Measurements from ENCODE around the gene ADAMTSL3. TPM values are rescaled to one million over a fixed set of nuclear protein-coding genes. Genes with fewer than 3 reads are reported as not detected.

ADAMTSL3 gene
- total and polyA plus RNA-seq, 4 donors: 0.85 to 58.2 (median 7.9) TPM

DNA sequence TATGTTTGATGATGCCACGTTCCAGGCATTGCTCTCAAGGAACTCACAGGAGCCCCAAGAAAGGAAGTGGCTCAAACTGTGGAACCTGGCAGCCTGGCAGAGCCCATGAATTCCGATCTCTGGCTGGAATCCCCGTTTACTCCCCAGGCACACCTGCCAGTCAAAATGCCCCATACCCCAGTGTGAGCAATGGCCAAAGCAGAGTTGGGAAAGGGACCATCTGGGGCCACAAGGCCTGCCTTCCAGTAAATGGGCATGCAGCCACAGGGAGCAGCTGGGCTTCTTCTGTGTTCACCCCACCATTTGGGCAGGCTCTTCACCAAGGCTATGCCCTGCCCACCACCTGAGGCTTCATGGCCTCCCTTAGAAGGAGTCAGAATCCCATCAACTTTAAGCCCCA is 324.7 kb downstream of the ADAMTSL3 start:
- ATAC-seq (ENCODE audit: insufficient read depth, low FRiP score) (no peak), DNase-seq (no peak)
- H3K36me3 ChIP-seq (ENCODE audit: control insufficient read depth in 4 of 4, insufficient read depth in 4 of 4, low read length in 4 of 4): no peaks in the 10 kb centered on the region
- H3K9me3 ChIP-seq (ENCODE audit: control insufficient read depth in 4 of 4, insufficient read depth in 3 of 4, low read length in 3 of 4): peaks cover 0 to 7% (median 0%) of the 10 kb centered on the region in 4 donors
- no peak overlapping the region for H3K27ac ChIP-seq (ENCODE audit: low read depth in 1 of 2, low read length in 1 of 2)
- H3K4me3 ChIP-seq: no peak overlapping the region
- 79 to 86% methylated on average over 3 of the region's 3 CpGs for WGBS, 2 donors
- no peaks in the 10 kb centered on the region for H3K27me3 ChIP-seq (ENCODE audit: control insufficient read depth in 3 of 3, insufficient read depth in 3 of 3, low read length in 2 of 3)
- TF ChIP-seq, protein P1, sequence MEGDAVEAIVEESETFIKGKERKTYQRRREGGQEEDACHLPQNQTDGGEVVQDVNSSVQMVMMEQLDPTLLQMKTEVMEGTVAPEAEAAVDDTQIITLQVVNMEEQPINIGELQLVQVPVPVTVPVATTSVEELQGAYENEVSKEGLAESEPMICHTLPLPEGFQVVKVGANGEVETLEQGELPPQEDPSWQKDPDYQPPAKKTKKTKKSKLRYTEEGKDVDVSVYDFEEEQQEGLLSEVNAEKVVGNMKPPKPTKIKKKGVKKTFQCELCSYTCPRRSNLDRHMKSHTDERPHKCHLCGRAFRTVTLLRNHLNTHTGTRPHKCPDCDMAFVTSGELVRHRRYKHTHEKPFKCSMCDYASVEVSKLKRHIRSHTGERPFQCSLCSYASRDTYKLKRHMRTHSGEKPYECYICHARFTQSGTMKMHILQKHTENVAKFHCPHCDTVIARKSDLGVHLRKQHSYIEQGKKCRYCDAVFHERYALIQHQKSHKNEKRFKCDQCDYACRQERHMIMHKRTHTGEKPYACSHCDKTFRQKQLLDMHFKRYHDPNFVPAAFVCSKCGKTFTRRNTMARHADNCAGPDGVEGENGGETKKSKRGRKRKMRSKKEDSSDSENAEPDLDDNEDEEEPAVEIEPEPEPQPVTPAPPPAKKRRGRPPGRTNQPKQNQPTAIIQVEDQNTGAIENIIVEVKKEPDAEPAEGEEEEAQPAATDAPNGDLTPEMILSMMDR (IDR thresholded peaks at IDR 0.05; ENCODE audit: control extremely low read depth, extremely low read depth): no peak
- no peak overlapping the region for H3K9ac ChIP-seq (ENCODE audit: insufficient read depth in 1 of 2, low read length in 2 of 2)
- peaks cover 0 to 14% (median 3%) of the 10 kb centered on the region in 5 donors for H3K4me1 ChIP-seq (ENCODE audit: control insufficient read depth in 5 of 5, insufficient read depth in 5 of 5, low read length in 5 of 5)

- Histone ChIP-seq H3K9ac (ENCODE audit: insufficient read depth in 1 of 2, low read length in 2 of 2) (no peak overlapping the region), H3K4me1 (ENCODE audit: control insufficient read depth in 5 of 5, insufficient read depth in 5 of 5, low read length in 5 of 5) (peaks cover 0 to 31% (median 3%) of the 10 kb centered on the region in 5 donors), H3K27ac (ENCODE audit: low read depth in 1 of 2, low read length in 1 of 2) (no peak overlapping the region), H3K36me3 (ENCODE audit: control insufficient read depth in 4 of 4, insufficient read depth in 4 of 4, low read length in 4 of 4) (no peaks in the 10 kb centered on the region), H3K4me3 (no peak overlapping the region), H3K9me3 (ENCODE audit: control insufficient read depth in 4 of 4, insufficient read depth in 3 of 4, low read length in 3 of 4) (peaks cover 0 to 7% (median 0%) of the 10 kb centered on the region in 4 donors), H3K27me3 (ENCODE audit: control insufficient read depth in 3 of 3, insufficient read depth in 3 of 3, low read length in 2 of 3) (no peaks in the 10 kb centered on the region)
- no peak for ATAC-seq (ENCODE audit: insufficient read depth, low FRiP score)
- no peak for DNase-seq
- TF ChIP-seq, protein P1 (IDR thresholded peaks at IDR 0.05; ENCODE audit: control extremely low read depth, extremely low read depth): no peak
- WGBS, 2 donors: 85 to 90% methylated on average over 4 of the region's 4 CpGs
These were observed 326.7 kb downstream of the ADAMTSL3 start for GRCh38 chr15:83980637-83981036.

DNA sequence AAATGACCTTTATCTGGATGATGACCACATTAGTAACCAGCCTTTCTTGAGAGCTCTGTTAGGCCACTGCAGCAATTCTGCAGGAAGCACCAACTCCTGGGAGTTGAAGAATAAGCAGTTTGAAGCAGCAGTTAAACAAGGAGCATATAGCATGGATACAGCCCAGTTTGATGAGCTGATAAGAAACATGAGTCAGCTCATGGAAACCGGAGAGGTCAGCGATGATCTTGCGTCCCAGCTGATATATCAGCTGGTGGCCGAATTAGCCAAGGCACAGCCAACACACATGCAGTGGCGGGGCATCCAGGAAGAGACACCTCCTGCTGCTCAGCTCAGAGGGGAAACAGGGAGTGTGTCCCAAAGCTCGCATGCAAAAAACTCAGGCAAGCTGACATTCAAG is 328.8 kb downstream of the ADAMTSL3 start:
- Histone ChIP-seq H3K27me3 (ENCODE audit: control insufficient read depth in 3 of 3, insufficient read depth in 3 of 3, low read length in 2 of 3) (no peaks in the 10 kb centered on the region), H3K4me3 (no peak overlapping the region), H3K9ac (ENCODE audit: insufficient read depth in 1 of 2, low read length in 2 of 2) (no peak overlapping the region), H3K27ac (ENCODE audit: low read depth in 1 of 2, low read length in 1 of 2) (peak overlapping the region in 1 of 2 donors; percentile 39), H3K36me3 (ENCODE audit: control insufficient read depth in 4 of 4, insufficient read depth in 4 of 4, low read length in 4 of 4) (no peaks in the 10 kb centered on the region), H3K4me1 (ENCODE audit: control insufficient read depth in 5 of 5, insufficient read depth in 5 of 5, low read length in 5 of 5) (peaks cover 0 to 46% (median 3%) of the 10 kb centered on the region in 5 donors), H3K9me3 (ENCODE audit: control insufficient read depth in 4 of 4, insufficient read depth in 3 of 4, low read length in 3 of 4) (peaks cover 0 to 5% (median 0%) of the 10 kb centered on the region in 4 donors)
- ATAC-seq (ENCODE audit: insufficient read depth, low FRiP score) (no peak), DNase-seq (peak; percentile 14 to 66 (median 26))
- WGBS, 2 donors: 76 to 83% methylated on average over 6 of the region's 6 CpGs
- TF ChIP-seq, protein P1 (IDR thresholded peaks at IDR 0.05; ENCODE audit: control extremely low read depth, extremely low read depth): no peak

Measured in lung (tissue), 12 donors.